Measurements from ENCODE around the gene TMEM87A.
"Not testable (repeated sequence)": the region's sequence is repeated elsewhere in the genome, so short reads cannot be mapped to it uniquely, and the experiment has no call there.

Gene TMEM87A

GRCh38 chr15:42272939-42273899, at the start of gene TMEM87A, which contains the start of gene GANC:
TMEM87A (minus strand) TSS chr15:42273433; CDS start chr15:42273398, 35 bp downstream.
GANC (plus strand) TSS chr15:42273201; CDS start chr15:42274482, 1,281 bp downstream.
- ChIA-PET CTCF (interaction anchor here (1.0 to 1.4 kb wide), 2 partner anchors 24 to 44 kb away, joined by 3 read pairs; no protein-coding TSS in a partner anchor), POLR2A (interaction anchor here (0.5 to 1.0 kb wide), 2 partner anchors 12 to 77 kb away, joined by 5 to 12 read pairs; no protein-coding TSS in a partner anchor)
- TF ChIP-seq CTCF (IDR thresholded peaks at IDR 0.05; ENCODE audit: control extremely low read depth, extremely low read depth, low read depth, missing control alignments), result no peak
- peak; percentile 93 for DNase-seq (ENCODE audit: extremely low spot score)

GRCh38 chr15:42319206-42319605, 46.0 kb upstream of the TMEM87A start:
- POLR2A ChIA-PET, result no interaction called here
- CTCF ChIA-PET, result interaction anchor here (4.2 kb wide), 1 partner anchor 10 kb away, joined by 15 read pairs; no protein-coding TSS in a partner anchor
- no peak for TF ChIP-seq CTCF (IDR thresholded peaks at IDR 0.05; ENCODE audit: control extremely low read depth, extremely low read depth, low read depth, missing control alignments)
- no peak for DNase-seq (ENCODE audit: extremely low spot score)

- POLR2A ChIA-PET; DNase-seq (ENCODE audit: extremely low spot score): not testable (repeated sequence)
- CTCF ChIA-PET, result interaction anchor here (4.2 kb wide), 1 partner anchor 13 kb away, joined by 15 read pairs; no protein-coding TSS in a partner anchor
Observed at GRCh38 chr15:42316282-42316805, 43.1 kb upstream of the TMEM87A start.

- POLR2A ChIA-PET, result no interaction called here
- CTCF ChIA-PET, result no interaction called here
- TF ChIP-seq CTCF (IDR thresholded peaks at IDR 0.05; ENCODE audit: control extremely low read depth, extremely low read depth, low read depth, missing control alignments), result no peak
- no peak for DNase-seq (ENCODE audit: extremely low spot score)
Observed at GRCh38 chr15:42315521-42315920, 42.3 kb upstream of the TMEM87A start.

GRCh38 chr15:42314818-42315217, 41.6 kb upstream of the TMEM87A start:
- DNase-seq (ENCODE audit: extremely low spot score), result no peak
- POLR2A ChIA-PET, result interaction anchor here (0.7 kb wide), 1 partner anchor 153 kb away, joined by 3 read pairs; no protein-coding TSS in a partner anchor
- no peak for TF ChIP-seq CTCF (IDR thresholded peaks at IDR 0.05; ENCODE audit: control extremely low read depth, extremely low read depth, low read depth, missing control alignments)
- CTCF ChIA-PET, result interaction anchor here (1.7 kb wide), 1 partner anchor 20 kb away, joined by 4 read pairs; no protein-coding TSS in a partner anchor

- ChIA-PET CTCF (interaction anchor here (1.7 kb wide), 1 partner anchor 21 kb away, joined by 4 read pairs; no protein-coding TSS in a partner anchor), POLR2A (no interaction called here)
- TF ChIP-seq CTCF (IDR thresholded peaks at IDR 0.05; ENCODE audit: control extremely low read depth, extremely low read depth, low read depth, missing control alignments), result no peak
- no peak for DNase-seq (ENCODE audit: extremely low spot score)
Observed at GRCh38 chr15:42313463-42313862, 40.2 kb upstream of the TMEM87A start.

All from GM10248 (cell line).